ENCODE measurements around the gene PLA2G2D.
"Not testable (repeated sequence)": the region's sequence is repeated elsewhere in the genome, so short reads cannot be mapped to it uniquely, and the experiment has no call there.

The PLA2G2D gene

DNA sequence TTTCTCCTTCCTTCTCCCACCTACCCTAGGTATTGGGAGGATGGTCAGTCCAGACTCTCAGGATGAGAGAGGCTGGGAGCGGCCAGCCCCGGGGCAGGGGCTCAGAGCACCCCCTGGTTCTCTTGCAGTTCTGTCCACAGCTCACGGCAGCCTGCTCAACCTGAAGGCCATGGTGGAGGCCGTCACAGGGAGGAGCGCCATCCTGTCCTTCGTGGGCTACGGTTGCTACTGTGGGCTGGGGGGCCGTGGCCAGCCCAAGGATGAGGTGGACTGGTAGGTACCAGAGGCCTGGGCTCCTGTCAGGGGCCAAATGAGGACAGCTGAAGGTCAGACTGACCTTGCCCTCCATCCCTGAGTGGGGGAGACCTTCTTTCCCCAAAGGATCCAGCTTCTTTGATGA is 24.0 kb upstream of the PLA2G2D start:
- no peak for DNase-seq (ENCODE audit: low read depth, low spot score)

DNA sequence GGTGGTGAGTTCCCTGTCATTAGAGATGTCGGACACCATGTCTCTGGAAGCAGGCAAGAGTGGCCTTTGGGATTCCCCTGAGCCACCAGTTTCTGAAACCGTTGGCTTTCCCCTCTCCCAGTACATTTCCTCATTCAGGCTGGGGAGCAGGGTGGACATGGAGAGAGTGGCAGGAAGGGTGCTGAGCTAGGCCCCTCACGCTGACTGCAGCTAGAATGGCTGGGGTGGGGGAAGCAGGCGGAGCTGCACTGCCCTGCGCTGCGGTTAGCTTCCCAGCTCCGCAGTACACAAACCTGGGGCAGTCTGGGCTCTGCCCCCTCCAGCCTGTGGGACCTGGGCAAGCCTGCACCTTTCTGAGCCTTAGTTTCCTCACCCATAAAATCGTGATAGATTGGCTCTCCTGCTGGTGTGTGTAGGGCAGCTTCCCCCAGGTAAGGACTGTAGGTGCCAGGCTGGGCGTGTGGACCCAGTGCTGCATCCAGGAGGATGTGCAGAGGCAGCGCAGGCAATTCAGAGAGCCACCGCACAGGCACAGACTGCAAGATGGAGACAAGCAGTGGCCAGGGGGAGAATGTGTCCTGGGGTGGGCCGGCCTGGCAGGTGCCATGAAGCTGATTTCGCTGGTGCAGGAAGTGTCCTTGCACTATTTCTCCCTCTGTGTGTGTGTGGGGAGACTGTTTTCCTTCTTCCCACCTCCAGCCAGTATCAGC is 22.8 kb upstream of the PLA2G2D start:
- DNase-seq (ENCODE audit: low read depth, low spot score), result no peak

- DNase-seq (ENCODE audit: low read depth, low spot score), result no peak
These were observed 22.1 kb upstream of the PLA2G2D start for GRCh38 chr1:20141466-20141865.

DNA sequence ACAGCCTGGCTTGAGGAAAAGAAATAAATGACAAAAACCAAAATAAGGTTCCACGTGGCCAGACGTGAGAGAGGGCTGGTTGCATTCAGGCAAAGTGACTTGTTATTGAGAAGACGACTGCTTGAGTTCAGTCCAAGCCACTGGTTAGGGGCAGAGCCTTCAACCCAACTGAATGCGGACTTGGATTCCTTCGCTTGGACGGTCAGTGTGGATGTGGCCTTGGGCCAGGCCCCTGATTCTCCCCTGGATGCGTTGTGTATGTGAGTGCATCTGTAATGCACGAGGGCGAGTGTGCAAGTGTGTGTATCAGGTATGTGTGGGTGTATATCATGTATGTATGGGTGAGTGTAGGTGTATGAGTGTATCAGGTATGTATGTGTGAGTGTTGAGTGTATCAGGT is 21.7 kb upstream of the PLA2G2D start:
- DNase-seq (ENCODE audit: low read depth, low spot score), result no peak

- DNase-seq (ENCODE audit: low read depth, low spot score), result no peak
These were observed 20.7 kb upstream of the PLA2G2D start for GRCh38 chr1:20139776-20140612.

GRCh38 chr1:20138961-20139550 is 19.7 kb upstream of the PLA2G2D start, which contains the start of gene PLA2G2F:
TSS of gene PLA2G2F (plus strand) at chr1:20139323. CDS start at chr1:20139428, 105 bp downstream.
- DNase-seq (ENCODE audit: low read depth, low spot score), result no peak

DNA sequence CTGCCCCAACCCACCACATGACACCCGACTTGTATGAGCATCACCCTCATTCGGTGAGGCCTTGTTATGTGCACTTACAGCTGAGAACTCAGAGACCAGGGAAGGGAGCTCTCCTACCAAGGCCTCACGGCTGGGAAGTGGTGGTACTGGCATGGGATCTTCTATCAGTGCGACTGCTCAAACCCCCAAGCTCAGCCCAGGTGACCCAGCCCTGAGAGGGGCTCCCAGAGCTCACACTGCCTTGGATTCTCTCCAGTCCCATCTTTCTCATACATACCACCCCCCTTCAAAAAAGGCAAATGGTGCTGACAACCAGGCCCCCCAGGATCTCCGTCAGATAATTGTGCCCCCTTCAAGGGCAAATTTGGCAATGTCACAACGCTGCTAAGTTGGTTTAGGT is 19.0 kb upstream of the PLA2G2D start:
- no peak for DNase-seq (ENCODE audit: low read depth, low spot score)

- no peak for DNase-seq (ENCODE audit: low read depth, low spot score)
These were observed 18.3 kb upstream of the PLA2G2D start for GRCh38 chr1:20137604-20138003.

DNA sequence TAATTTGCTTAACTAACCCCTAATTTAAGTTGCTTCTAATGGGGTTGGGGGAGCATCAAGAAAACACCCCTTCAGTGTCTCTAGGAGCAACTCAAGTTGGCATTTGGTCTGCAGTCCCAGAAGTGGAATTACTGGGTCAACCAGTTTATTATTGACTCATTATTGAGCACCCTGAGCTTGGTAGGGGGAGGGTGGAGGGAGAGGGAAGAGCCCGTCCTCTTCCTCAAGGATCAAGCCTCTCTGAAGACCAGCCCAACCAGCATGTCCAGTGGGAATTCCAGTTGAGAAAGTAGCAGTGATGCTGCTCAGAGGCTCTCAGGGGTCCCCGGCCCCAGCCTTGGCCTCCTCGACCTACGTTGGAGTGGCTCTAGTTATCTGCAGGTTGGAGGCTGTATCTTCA is 17.7 kb upstream of the PLA2G2D start:
- DNase-seq (ENCODE audit: low read depth, low spot score), result no peak

DNA sequence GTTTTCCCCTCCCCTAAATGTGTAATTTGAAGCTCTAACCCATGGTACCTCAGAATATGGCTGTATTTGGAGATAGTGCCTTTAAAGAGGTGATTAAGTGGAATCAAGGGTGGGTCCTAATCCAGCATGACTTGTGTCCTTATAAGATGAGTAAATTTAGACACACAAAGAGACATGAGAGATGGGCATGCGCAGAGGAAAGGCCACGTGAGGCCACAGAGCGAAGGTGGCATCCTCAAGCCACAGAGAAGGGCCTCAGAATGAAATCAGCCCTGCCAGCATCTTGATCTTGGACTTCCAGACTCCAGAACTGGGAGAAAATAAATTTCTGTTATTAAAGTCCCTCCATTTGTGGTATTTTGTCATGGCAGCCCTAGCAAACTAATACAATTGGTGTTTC is 16.9 kb upstream of the PLA2G2D start:
- no peak for DNase-seq (ENCODE audit: low read depth, low spot score)

- no peak for DNase-seq (ENCODE audit: low read depth, low spot score)
These were observed 15.7 kb upstream of the PLA2G2D start for GRCh38 chr1:20134995-20135394.

DNA sequence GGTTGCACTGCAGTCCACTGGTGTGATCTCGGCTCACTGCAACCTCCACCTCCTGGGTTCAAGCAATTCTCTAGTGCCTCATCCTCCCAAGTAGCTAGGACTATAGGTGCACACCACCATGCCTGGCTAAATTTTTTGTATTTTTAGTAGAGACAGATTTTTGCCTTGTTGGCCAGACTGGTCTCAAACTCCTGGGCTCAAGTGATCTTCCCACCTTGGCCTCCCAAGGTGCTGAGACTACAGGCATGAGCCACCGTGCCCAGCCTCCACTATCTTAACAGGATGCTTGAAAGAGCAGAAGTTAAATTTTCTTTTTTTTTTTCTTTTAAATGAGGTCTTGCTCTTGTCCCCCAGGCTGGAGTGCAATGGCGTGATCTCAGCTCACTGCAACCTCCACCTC is 11.2 kb upstream of the PLA2G2D start:
- not testable (repeated sequence) for DNase-seq (ENCODE audit: low read depth, low spot score)

DNA sequence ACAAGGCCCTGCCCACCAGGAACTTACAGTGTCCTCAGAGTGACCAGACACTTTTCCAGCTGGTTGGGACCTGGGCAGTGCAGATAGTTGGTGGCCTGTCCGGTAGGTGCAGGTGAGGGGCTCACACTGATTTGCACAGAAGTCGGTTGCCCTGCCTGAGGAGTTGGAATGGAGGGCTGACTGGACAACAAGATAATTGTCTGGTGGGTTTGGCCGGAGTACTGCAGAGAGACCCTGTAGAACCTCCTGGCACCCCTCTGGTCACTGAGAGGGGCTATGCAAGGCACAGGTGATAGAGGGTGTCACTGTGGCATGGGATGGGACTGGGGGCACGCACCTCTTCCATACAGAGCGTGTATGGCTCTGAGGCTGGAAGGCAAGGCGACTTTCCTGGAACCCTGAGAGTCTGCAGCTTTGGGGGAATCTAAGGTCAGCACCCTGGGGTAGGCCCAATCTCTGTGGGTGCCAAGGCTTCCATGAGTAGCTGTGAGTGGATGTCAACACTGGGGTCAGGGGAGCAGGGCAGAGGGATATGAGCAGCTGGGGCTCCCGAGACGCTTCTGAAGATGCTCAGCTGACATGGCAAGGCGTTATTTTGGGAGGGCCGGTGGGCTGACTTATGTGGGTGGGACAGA is 7.6 kb upstream of the PLA2G2D start:
- no peak for DNase-seq (ENCODE audit: low read depth, low spot score)

DNA sequence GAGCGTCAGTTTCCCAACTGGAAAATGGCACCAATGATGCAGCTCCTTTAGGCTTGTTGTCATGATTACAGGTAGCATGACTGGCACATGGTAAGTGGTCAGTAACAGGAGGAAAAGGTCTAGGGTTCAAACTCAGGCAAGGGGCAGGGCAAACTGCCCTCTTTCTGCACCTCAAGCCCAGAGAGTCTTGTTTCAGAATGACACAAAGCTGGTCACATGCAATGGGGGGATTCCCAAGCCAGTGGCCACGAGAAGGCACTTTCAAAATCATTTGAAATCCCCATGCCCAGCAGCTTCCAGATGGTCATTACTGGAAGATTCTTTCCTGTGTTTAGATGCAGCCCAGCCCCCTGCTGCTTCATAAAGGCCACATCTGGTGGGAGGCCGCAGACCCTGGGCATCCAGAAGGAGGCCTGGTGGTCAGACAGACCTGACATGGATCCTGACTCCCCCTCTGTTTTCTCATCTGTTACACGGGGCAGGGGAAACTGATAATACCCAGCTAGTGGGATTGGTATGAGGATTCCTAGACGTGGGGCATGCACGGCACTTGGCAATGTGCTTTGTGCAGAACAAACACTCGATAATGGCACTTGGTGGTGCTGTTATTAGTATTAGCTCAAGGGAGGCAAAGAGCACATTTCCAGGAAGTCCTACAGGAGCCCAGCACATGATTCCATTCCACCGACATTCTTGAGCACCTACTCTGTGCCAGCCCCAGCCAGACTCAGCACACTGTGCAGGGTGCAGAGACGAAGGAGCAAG is 6.9 kb upstream of the PLA2G2D start:
- no peak for DNase-seq (ENCODE audit: low read depth, low spot score)

- DNase-seq (ENCODE audit: low read depth, low spot score), result no peak
These were observed 5.8 kb upstream of the PLA2G2D start for GRCh38 chr1:20125100-20125499.

GRCh38 chr1:20124456-20125057 is 5.2 kb upstream of the PLA2G2D start:
- DNase-seq (ENCODE audit: low read depth, low spot score), result no peak

DNA sequence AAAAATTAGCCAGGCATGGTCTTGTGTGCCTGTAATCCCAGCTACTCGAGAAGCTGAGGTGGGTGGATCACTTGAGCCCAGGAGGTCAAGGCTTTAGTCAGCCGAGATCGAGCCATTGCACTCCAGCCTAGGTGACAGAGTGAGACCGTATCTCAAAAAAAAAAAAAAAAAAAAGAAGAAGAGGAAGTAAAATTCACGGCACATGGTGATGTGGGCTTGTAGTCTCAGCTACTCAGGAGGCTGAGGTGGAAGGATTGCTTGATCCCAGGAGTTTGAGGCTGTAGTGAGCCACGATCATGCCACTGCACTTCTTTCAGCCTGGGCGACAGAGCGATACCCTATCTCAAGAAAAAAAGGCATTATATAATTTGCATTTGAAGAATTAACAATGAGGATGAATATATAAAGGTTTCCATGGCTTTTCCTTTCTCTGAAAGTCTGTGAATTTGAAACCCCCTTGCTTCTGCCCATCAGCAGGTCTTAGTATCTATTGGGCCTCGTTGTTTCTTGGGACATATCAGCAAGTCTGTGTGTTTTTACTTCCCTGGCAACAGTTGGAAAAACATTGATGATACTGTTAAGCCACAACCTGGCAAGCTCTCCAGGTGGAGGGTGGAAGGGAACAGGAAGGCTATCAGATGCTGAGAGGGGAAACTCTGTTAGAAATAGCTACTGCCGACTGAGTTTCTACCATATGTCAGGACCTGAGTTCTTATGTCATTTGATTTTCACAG is 4.6 kb upstream of the PLA2G2D start:
- no peak for DNase-seq (ENCODE audit: low read depth, low spot score)

DNA sequence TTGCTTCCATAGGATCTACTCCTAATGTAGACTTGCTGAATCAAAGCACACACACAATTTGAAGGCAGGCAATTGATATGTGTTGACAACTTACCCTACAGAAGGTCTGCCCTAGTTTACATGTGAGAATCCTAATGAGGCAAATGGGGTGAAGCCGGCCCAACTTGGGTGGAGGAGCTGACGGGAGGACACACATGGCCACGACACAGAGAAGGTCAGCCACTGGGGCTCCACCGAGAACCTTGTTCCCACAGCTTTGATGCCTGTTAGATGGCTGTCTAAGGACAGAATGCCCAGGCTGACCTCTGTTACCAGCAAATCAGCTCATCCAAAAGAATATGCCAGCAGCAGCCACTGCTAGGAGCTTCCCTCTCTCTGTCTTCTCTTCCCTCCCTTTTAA is 1.5 kb upstream of the PLA2G2D start:
- no peak for DNase-seq (ENCODE audit: low read depth, low spot score)

DNA sequence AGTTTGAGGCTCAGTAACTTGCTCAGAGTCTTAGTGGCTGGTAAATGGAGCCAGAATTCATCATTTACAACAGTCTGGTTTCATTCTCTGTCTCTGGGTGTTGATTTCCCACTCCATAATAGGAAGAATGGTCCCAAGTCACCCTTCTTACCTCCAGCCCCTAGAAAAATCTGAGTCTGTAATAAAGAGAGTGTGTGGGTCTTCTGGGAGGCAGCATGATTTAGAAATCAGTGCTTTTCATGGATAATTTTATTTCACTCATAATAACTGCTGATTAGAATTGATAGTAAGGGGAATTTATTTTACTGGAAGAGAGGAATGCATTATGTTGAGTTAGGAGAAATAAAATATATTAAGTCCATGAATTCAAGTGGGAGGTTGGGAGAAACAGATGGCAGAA is 2.1 kb downstream of the PLA2G2D start:
- DNase-seq (ENCODE audit: low read depth, low spot score), result no peak

- DNase-seq (ENCODE audit: low read depth, low spot score), result no peak
These were observed 3.4 kb downstream of the PLA2G2D start for GRCh38 chr1:20115916-20116315.
